Measurements from ENCODE around the gene PDLIM4.
A peak's percentile ranks its signal among the peaks of the same experiment; 100 is the strongest.

The PDLIM4 gene

DNA sequence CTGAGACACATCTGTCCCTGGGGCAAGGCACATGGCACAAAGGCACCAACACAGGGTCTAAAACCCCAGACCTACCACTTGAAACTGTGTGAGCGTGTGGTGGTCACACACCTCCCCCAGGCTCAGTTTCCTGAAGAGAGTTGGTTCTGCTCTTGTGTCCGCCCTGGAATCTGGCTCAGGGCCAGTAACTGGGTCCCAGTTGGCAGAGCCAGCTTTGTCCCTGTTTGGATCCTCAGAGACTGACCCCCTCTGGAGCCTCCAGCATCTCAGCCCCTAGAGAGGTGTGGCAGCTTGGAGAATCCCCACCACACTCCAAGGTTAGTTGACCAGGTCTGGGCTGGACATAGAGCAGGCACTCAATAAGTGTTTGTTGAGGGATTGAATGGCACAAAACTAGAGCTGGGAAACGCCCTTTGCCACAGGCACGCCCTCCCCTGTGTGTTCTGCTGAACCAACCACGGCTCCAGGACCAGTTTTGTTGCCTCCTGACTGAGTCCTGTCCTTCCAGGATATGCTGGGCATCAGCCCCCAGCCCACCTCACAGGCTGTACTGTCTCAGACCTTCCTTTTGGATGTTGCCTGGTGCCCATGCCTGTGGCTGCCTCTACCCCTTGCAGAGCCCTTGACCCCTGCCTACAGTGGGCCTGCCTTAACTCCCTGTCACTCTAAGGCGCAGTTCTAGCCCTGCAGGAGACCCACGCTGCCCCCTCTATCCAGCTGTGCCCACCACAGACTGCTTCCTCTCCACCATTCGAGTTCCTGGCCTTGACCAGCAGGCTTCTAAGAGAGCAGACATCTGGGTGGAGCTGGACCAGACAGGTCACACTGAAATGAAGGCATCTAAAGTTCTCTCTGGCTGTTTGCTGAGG lies 3.8 kb upstream of the PDLIM4 start:
- no peak for DNase-seq (ENCODE audit: low spot score)

DNA sequence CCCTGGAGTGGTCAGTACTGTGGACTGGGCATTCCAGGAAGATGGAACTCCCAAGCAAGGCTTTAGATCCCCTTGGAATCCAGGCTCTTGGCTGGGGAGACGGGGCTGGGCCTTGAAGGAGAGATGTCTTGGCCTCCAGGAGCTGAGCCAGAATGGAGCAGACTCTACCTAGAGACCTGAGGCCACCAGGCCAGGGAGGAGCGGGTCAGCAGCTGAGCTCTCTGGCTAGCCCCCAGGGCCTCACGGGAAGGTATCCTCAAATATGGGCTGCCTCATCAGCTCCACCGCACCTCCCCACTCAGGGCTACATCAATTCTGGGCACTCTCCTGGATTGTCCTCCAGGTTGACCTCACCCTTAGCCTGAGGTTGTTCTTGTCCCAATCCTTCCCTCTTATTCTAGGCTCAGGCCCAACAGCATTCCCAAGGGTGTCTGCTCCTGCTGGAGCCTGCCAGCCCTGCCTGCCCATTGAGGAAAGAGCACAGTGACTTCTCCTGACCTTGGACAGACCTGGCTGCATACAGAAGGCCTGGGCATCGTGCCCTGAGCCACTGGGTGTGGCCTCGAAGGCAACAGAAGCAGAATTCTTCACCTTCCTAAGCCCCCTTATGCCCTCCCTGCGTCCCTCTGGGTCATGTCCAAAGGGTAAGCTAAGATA lies 3.0 kb upstream of the PDLIM4 start:
- no peak for DNase-seq (ENCODE audit: low spot score)

DNA sequence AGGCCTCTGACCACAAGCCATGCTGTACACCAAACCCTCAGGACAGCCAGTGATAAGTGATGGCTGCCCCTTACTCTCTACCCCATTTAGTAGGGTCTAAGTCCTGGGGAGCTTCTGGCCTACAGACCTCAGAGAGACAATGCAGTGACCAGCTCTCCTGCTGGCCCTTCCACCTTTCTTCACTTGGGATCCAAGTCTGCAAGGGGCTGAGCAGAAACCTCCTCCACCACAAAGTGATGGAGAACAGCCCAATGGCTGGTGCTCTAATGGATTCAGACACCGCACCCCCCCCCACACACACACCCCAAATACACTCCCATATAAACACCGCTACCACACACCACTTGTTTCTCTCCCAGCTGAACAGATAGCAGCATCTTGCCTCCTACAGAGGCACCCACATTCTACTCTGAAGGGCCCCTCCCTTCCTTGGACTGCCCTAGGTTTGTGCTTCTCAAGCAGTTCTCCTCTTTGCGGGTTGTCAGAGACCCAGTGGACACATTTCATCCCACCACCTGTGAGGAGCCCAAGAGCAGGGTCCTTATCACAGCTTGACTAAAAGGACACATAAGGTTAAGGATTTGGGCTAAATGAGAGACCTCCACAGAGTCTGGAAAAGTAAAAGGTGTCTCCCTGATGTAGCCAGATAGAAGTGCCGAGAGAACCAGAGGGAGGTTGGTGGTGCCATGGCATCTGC lies 1.3 kb upstream of the PDLIM4 start:
- DNase-seq (ENCODE audit: low spot score) = no peak

DNA sequence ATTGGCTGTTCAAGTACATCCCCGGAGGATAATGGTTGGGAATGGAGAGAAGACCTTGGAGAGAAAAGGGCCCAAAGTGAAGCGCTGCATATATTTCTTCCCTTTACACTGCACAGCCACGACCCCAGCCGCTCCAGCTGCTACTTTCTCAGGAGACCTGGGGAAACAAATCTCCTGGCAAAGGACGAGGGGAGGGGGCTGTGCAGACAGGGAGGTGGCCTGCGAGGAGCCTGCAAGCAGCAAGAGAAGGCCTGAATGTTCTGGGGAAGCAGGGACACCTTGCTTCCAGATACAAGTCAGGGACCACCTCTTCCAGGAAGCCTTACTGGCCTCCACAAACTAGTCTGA lies 739 bp upstream of the PDLIM4 start:
- no peak for DNase-seq (ENCODE audit: low spot score)

DNA sequence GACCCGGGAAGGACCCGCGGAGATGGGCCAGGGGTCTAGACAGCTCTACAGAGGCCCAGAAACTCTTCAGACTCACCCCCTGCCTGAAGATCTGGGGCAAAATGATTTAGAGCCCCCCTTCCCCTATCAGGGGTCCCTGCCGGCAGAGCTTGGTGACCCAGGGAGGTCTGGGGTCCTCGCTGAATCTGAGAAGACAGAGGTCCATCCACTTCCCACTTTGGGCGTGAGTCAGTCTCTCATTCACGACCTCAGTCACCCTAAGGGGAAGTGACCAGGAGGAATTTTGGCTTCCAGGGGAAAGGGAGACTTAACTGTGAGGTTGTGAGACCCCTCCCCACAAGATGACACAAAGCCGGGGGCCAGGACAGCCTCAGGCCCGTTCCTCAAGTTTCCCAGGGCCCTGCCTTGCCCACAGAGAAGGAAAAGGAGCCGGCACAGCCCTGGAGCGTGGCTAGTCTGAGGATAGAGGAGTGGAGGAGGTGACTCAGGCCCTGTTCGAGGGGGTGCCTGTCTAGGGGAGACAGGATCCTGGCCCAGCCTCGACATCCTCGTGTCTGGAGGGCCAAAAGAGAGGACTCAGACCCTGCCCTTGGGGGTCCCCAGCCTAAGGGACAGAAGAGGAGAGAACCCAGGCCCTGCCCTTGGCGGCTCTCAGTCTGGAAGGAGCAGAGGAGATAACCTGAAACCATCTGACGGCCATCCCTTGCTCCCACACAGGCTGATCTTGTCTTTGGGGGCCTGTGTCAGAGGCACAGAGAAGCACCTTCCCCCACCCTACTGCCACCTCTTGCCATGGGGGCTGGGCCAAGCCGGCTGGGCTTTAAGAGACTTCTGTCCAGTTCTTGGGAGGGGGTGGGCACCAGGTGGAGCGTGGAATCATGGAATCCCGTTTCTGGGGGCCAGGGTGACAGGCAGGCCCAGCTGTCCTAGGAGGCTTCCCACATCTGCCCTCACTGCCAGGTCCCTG lies 889 bp downstream of the PDLIM4 start:
- no peak for DNase-seq (ENCODE audit: low spot score)

DNA sequence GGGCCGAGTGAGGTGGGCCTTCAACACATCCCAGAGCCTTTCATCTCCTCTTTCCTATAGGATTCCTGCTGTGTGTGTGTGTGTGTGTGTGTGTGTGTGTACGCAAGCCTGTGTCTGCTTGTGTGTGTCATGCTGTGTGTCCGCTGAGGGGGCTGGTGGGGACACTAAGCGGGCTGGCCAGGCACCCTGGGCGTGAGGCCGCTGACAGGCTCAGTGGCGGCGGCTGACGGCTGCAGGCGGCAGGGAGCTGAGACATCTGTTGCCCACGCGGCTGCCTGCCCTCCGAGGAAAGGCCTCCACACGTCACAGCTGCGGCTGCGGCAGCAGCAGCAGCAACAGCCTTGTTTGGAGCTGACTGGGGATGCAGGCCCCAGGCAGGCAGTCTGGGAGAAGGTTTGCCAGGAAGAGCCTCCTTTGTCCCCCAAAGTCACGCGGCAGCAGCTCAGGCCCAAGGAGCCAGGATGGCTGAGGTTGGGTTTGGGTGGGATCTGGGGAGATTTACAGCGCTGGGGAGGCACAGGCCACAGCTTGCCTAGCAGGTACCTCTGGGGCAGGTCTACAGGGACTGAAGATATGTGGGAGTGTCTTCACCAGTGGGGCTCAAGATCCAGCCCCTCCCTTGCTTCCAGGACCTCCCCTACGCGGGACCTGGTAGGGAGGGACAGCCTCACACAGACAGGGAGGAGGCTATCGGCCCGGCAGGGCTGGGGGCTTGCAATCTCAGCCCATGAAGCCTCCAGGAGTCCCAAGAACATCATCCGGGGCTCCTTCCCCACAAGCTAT lies 1.8 kb downstream of the PDLIM4 start:
- no peak for DNase-seq (ENCODE audit: low spot score)

DNA sequence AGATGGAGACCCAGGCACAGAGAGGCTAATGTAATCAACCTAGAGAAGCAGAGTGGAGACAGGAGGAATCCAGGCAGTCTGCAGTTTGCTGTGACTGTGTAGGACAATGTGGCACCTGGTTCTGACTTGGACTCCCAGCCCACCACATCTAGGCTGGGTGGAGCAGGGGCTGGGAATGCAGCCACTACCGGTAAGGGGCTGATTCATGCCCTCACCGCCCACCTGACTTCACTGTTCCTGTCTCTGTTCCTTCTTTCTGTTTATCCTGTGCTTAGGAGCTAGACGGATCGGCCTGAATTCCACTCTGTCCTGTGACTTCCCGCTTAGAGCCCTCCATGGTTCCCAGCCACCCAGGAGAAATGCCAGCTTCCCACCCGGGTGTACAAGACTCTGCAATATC lies 2.6 kb downstream of the PDLIM4 start:
- no peak for DNase-seq (ENCODE audit: low spot score)

DNA sequence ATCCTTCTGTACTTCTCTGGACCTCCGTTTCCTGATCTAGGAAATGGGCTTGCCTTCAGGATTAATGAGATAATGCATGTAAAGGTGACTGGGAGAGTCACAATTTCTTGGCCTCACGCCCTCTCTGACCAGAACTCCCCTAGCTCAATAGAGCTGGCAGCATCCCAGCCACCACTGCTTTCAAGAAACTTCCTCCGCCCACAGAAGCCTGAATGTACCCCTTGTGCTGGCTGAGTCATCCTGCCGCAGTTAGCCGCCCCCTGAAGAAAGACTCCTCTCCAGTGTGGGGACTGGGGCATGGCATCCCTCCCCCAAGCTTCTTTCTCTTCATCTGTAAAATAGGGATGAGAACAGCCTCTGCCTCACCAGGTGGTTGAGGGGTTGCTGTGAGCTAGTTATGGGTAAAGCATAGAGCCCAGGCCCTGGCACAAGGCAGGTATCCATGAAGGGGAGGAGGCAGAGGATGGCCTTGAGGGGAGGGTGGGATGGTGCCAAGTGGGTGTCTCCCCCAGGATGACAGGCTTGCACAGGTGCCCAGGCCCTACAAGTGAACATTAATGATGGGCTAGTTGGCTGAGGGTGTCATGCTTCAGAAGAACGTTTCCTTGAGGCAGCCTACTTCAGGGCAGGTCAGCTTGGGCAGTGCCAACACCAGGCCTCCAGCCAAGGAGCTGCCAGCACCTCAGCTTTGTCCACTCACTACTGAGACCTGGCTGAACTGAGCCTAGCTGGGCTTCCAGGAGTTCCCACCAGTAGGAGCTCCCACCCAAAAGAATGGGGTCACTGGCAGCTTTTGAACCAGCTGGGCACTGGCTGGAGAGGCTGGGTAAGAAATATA lies 3.4 kb downstream of the PDLIM4 start:
- DNase-seq (ENCODE audit: low spot score) = no peak

DNA sequence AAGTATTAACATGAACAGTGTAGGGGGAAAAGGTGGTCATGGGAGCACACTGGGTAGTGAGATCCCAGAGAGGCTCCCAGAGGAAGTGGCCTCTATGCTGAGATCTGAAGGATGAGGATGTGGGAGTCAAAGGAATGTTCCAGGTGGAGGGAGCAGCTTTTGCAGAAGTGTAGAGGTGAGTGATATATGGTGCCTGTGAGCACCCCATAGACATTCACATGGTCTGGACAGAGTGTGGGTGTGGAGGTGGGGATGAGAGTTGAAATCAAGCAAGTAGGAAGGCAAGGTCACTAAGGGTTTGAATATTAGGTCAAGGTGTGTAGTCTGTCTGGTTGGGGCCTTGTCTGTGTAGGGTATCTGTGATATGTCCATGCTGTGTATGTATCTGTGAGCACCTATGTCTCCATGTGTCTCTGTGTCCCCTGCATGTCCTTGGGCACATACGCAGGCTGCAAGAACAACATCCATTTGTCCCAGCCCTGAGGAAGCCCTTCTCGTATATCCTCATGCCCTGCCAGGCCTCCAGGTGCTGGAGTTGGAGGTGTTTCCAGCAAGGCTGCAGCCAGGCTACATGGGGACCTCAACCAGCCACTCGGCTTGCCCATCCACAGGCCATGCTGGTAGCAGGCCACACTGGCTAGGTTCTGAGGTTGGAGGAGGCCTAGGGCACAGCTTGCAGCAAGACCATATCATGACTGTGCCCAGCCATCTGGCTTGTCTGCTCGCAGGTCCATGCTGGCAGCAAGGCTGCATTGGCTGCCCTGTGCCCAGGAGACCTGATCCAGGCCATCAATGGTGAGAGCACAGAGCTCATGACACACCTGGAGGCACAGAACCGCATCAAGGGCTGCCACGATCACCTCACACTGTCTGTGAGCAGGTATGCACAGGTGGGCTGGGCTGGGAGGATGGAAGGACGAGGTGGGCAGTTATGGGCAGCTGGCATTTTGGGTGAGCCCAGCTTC lies 4.7 kb downstream of the PDLIM4 start:
- DNase-seq (ENCODE audit: low spot score) = no peak

DNA sequence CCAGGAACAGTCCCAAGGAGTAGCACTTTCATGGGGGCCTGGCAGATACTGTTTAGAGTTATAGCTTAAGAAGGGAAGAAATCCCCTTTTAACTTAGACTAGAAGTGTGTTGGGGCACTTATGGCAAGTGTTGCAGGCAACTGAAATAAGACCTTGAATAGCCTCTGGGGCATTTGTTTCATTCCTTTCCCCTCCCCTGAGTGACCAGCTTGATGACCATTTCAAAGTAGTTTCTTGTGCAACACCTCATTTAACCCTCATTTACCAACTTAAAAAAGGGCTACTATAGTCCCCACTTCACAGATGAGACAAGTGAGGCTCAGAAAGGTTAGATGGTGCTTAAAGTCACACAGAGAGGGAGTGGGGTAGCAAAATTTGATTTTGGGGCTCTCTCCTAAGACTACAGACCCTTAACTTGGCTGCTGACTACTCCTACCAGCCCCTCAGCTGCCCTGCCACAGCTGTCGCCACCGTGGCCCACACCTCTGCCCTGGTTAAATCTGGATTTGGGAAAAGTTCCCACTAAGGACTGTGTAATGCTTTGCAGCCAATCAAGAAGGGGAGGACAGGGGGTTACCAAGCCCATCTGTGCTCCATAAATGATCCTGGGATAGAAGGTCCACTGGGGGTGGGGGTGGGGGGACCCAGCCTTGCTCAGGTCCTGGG lies 5.5 kb downstream of the PDLIM4 start:
- DNase-seq (ENCODE audit: low spot score) = no peak

DNA sequence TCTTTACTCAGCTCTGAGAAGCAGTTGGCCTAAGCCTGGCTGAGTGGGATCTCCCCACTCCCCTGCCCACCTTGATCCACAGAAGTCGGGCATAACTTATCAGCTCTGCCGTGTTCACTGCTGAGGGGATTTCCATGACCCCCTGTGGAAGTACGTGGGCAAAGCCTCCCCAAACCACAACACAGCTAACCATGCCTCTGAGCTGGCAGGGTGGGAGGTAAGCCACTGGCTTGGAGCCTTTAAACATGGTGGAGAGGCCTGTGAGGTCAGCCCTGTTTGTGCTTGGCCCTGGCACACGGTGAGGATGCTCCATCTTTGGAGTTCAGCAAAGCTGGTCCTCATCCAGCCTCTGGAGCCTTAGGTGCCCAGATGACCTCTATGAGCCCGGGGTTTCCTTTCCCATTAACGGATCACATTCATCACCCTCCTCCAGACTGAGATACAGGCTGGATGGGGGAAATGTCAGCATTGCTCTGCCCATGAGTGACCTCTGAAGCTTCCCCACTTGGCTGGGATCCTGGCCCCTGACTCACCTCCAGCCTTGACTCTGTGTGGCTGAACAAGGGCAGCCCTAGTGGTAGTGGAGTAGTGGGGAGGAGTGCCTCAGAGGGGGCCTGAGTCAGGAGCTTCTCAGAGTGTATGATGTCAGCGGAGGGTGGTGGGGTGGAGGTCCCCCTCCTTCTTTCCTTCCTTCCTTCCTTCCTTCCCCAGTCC lies 6.2 kb downstream of the PDLIM4 start:
- DNase-seq (ENCODE audit: low spot score) = peak; percentile 83

DNA sequence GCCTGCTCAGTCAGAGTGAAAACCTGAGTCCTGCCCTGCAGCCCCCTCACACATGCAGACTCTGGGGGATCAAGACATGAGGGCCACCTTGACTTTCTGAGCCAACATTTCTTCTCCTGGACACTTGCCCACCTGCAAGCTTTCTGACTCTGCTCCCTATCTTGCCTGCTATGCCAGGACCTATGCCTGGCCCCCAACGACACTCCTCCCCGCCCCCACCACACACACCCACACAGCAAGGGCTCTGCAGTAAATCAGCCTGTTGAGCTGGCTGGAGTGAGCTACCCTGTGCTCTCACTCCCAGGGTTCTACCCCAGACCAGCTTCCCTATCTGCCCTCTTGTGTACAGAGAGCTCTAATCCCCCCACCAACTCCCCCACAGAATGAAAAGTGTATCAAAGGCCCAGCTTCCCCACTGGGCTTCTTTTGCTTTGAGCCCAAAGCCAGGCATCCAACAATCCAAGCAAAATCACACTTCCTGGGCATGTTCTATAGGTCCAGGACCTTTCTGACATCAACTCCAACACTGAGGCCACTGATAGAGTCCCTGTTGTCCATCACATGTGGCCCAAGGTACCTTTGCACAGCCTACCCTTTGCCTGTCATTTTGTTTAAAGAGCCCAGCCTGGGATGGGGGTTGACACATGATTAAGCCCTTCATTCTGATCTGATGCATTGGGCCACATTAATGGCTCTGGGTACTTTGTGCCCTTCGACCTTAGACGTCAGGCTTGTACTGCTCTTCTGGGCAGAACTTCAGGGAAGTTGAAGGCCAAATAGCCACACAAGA lies 7.2 kb downstream of the PDLIM4 start:
- no peak for DNase-seq (ENCODE audit: low spot score)

DNA sequence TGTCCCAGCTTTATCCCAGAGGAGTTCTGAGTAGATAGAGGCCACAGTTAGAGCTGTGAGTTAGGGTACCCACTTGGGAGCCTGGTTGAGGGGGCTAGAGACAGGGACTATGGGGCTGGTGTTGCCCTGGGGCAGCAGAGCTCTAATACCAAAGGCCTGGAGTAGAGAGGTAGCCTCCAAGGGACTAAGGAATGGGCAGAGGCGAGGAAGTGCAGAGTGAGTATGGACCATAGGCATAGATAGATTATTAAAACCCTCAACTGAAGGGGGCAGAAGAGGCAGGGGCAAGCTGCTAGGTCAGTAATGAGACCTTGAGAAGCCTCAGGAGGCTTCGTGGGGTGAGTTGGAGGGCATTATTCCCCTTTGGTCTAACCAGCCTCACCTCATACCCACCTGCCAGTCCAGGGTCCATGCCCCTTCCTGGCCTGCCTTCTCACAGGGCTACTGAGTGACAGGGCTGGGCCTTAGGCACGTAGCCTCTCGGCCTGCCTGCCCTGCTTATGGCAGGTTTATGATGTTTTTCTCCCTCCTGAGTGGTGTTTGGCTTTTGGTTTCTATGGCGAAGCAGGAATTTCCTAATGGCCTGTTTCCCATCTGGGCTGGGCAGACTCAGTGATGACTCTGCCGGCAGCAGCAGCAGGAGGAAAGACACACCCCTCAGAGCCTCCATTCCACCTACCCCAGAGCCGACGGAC lies 8.0 kb downstream of the PDLIM4 start:
- peak; percentile 98 for DNase-seq (ENCODE audit: low spot score)

DNA sequence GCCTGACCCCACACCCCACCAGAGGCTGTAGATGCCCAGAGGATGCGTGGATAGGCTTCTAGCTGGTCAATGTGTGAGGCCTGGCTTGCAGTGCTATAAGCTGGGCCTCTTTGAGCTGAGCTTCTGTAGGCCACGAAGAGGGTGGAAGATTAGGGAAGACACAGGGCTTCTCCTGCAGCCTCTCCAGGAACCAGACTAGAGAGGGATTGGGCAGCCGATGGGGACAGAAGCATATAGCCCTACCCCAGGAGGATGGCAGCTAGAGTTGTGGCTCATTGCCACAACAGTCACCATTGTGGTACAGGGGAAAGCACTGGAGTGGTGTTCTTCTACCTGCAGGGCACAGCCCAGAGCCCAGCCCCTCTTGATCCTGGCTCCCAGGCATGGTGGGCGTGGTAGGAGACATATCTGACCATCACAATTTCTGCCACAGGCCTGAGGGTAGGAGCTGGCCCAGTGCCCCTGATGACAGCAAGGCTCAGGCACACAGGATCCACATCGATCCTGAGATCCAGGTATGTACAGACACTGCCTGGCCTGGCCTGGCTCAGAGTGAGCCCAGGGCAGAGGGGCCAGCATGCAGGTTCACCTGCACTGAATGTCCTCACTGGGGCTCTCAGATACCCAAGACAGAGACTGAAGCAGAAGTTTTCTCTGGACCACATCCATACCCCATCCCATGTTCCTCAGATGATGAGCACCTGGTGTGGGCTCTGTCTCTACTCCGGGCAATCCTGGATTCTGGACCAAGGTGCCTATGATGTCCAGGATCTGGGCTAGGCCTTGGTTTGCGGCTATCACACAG lies 8.7 kb downstream of the PDLIM4 start:
- no peak for DNase-seq (ENCODE audit: low spot score)

DNA sequence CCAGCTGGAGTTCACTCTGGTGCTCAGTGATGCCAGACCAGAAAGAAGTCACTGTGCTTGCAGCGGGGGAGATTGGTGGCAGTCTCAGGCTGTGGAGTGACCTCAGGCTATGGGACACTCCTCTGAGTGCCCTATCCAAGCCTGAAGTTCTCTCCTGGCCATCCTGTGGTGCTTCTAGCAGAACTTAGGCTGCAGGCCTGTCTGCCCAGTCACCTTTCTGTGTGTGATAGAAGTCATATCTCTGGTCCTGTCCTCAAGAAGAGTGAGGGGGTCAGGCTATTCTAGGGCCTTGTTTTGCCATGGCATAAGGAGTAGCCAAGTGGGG lies 9.3 kb downstream of the PDLIM4 start:
- no peak for DNase-seq (ENCODE audit: low spot score)

All from hepatic stellate cell (primary cell).